HG02938 (cell line): ENCODE measurements around the gene BCL11B.

Source experiments
- ATAC-seq: cut with Tn5 transposase; IDR thresholded peaks from one replicate; pipeline ENCODE4 v1.9.1; 2021; ENCODE audit warnings: mild to moderate bottlenecking, moderate library complexity; ENCODE audit not compliant: unreplicated experiment

BCL11B gene

DNA sequence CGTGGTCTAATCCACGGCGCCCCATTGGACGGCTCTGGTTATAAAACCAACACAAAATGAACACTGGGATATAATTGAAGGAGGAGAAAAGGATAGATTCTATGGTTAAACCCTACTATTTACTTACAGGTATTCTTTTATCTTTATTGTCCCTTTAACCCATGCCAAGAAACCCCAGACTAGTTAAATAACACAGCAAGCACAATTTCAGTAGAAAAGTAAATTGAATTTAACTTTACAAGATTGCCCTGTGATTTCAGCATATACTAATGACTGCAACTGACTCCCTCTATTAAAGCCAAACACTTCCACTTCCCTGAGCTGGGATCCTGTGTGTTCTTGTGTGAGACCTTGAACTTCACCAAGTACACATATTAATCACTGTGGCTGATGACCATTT, 45.3 kb downstream of the BCL11B start:
- ATAC-seq: no peak

DNA sequence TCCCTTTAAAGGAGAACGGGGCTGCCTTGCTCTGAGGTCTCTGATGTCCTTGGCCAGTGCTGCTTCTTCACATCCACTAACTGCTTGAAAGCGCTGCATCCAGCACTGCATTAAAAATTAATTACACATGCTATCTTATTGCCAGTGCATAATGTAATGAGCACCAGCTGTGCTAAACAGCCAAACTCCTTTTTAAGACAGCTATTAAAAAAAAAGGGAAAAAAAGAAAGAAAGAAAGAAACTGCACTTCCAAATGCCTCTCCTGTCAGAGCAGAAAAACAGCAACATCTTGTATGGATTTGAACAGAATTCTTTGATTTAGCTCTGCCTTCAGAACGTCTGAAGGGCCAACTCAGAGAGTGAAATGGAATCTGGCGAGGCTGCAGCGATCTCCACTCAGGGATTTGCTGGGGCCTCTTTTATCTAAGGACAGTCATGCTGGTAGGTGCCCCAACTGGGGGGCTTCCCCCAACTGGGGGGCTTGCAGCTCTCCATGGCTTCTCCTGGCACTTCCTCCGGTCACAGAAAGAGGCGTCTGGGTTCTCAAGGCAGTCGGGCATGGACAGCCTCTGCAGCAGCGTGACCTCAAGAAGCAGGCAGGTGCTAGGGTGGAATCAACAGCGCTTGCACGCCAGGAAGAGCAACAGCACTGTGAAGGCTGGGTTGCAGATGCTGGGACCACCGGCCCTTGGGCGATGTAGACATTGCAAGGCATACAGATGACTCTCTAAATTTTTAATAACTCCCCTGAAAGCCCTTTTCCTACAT, 46.4 kb downstream of the BCL11B start:
- no peak for ATAC-seq

DNA sequence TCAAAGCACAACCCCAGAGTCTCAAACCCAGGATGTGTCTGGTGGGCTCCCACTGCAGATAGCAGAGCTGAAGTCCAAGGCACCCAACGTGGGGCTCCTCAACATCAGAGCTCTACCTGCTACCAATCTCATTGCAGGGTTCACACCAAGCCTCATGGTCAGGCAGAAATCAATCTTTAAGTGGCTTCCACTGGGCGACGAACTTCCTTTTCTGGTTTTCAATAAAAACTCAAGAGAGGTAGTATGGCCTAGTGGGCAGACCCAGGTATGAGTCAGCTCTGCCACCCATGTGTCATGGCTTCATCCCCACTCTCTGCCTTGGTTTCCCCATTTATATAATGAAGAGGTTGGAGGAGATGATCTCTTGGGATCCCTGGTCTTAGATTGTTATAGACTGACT, 47.0 kb downstream of the BCL11B start:
- no peak for ATAC-seq

DNA sequence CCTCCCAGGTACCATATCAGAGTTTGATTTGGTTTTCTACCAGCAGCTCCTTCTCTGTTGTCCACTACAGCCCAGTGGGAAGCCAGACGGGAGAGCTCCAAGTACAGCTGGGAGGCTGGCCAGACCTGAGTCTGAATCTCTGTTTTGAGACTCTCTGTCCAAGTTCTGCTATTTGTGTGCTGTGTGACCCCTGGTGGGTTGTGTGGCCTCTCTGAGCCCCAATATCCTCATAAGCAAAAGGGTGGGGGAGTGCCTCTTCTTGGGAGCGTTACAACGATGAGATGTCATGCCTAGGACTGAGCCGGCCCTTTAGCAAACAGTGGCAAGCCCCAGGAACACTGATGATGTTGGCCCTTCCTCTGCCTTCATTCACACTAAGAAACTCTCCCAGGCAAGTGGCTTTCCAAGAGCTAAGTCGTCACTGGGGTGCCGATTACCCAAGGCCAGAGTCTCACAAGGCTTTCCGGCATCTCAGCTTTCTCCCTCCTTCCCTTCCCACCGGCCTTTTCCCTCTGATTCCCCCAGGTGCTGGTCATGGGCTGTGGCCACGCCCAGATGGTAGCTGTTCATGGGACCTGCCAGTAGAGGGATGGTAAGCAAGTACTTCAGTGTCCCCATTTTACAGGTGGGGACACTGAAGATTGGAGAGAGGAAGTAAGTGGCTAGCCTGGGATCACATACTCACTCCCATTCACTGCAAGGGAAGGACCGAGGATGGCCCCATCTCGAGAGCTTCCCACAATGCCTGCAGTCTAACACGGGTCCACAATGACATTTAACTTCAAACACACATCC, 47.7 kb downstream of the BCL11B start:
- no peak for ATAC-seq

DNA sequence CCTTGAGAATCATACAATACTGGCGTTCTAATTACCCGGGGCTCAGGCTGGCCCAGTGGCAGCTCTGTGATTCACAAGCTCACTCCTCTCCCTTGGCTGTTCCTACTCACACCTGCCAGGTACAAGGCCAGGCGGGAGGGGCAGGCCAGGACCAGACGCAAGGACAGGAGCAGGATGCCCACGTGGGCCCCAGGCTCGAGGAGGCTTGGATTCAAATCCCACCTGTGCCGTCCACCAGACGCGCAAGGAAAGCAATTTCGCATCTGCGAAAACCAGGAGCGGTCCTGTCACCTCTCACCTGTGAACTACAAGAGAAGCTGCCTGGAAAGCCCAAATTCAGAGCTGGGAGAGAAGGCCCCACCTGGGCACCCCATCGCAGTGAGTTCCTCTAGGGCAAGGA, 50.6 kb downstream of the BCL11B start:
- ATAC-seq: no peak

DNA sequence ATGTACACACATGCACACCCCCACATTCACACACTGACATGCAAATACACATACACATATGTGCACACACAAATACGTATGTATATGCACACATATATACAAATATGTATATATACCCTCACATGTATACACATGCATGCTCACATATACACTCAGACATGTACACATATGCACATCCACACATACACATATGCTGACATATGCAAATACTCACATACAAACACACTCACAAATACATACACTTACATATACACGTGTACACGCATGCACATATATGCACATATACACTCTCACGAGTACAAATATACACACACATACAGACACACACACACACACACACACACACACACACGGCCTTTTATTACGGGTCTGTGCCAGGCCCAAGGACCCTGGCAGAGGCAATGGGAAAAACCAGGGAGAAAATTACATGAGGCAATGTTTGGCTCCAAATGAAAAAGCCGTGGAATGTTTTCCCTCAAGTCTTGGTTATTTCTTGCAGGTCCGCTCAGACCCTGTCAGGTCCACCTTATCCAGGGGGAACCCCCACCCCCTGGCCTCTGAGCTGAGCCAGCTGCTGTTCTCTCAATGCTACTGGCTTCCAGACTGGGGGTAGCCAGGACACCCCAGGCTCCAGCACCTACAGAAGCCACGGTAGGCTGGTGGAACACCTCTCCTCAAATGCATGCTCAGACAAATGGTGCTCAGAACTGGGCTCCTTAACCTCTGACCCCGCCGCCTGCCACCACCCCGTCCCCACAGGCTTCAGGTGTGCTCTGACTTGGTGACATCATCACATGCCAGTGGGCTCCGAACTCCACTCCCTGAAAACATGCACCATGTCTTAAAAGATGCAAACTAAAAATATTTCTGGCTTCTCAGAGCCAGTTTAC, 54.7 kb downstream of the BCL11B start:
- no peak for ATAC-seq

DNA sequence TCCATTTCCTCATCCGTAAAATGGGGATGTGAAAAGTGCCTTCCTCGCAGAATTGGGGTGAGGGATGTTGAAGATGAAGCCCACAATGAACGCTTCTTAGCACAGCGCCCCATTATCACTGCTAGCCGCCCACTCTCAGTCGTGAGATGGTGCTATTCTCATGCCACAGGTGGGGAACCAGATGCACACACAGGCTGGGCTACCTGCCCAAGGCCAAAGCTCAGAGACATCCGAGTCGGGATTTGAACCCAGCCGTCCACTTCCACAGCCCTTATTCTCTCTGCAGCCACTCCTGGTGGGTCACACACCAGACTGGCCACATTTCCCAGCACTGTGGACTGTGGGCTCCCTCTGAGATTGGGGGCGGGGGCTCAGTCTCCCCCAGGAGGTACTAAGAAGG, 55.8 kb downstream of the BCL11B start:
- ATAC-seq: no peak

DNA sequence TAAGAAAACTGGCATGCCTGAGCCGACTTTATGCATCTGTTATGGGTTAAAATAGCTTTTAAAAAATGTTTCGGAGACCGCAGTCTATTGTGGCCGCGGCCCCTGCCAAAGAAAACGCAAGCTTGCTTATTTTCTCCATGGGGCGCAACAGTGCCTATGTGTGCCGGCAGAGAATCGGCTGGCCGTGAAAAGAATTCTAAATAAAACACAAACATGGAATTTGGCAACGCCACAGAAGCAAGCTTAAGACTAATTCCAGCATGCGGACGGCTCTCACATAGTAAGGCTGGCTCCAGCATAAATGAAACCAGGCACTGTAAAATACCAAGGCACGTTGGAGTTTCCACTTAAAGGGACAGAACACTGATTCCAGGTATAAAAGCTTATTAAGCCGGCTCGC, 56.7 kb downstream of the BCL11B start:
- no peak for ATAC-seq

DNA sequence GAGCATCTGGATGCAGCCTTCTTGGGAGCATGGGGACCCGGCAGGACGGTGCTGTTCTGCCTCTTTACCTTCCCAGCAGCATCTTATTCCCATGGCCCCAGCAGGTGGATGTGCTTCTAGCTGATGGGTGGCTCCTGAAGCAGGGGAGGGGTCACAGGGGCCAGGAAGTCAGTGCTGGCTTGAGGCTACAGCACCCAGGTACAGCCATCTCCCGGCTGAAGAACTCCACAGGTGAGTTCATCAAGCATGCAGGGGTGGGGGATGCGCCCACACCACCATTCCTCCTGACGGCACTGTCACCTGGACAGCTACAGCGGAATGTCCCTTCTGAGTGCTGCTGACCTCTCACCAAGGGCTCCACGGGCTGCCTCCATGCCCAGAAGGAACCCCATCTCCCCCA, 57.3 kb downstream of the BCL11B start:
- ATAC-seq: no peak

DNA sequence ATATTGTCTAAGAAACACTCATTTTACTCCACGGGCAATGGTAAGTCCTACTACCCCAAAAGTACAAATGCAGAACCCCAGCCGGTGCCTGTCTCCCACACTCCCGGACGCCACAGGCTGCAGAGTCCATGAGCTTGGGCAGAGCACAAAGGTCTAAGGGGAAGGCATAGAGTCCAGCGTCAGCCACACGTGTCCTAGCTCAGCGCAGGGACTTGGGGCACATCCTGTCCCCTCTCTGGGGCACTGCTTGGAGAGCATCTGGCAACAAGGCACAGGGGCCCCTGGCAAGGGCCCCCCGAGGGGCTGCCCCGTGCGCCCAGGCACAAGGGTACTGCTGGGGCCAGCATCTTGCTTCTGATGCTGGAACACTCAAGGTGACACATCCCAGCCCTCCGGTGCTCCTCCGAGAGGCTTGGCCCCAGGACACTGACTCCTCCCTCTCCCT, 58.4 kb downstream of the BCL11B start:
- no peak for ATAC-seq

DNA sequence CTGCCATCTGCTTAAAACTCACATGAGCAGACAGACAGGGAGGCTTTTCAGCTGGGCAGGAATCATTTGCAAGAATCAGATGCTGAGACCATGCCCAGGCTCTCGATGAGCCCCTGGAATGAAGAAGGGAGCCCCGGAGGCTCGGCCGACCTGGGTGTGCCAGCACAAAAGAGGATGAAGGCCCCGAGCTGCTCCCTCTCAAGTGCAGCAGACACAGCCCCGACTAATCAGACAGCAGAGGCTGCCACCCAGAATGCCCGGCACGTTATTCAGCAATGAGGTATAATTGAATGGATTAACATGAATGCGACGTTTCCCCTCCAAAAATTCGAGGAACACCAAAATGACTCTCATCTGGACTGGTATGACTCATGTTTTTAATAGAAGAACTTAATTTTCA, 58.9 kb downstream of the BCL11B start:
- no peak for ATAC-seq

DNA sequence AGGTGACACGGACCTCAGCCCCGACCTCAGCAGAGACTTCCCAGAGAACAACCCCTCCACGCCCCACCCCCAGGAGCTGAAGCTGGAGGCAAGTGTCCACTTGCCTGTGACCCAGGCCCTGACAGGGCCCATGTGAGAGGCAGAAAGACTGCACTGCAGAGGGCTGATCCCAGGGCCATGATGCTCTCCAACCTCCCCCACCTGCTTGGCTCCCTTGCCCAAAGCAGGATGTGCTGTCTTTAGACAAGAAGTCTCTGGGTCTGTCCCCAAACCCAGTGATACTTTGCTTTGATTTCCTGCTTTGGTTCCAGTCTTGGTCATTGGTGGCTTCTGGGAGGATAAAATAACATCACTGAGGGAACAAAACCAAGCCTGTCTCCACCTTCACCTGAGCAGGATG, 59.4 kb downstream of the BCL11B start:
- no peak for ATAC-seq

DNA sequence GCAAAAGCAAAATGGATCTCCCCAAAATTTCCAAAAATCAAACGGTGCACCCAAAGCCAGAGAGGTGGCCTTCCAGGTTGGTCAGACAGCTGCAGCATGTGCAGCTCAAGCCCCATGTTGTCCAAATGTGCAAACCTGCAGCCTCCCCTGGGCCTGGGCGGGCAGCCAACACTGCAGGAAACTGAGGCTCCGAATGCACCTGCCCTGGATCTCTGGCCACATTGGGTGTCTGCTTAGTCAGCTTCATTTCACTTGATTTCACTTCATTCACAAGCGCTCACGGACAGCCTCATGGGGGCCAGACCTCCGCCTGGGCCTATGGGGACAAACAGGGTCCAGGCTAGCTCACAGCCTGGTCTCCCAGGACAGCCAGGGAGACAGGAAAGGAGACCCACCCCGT, 59.8 kb downstream of the BCL11B start:
- no peak for ATAC-seq

DNA sequence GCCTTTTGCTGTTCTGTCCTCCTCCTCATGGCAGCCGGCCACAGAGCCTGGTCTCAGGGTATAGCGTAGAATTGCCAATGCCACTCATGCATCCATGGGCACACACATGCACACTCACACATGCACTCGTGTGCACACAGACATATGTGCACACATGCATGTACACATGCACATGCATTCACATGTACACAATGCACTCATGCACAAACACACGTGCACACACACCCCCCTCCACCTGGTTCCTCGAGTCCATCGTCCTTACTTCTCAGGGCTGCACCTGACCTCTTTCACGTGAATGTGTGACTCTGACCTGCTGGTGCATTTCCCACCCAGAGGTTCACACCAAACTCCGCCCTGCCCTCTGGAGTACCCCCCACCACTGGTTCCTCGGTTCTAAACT, 60.6 kb downstream of the BCL11B start:
- no peak for ATAC-seq

DNA sequence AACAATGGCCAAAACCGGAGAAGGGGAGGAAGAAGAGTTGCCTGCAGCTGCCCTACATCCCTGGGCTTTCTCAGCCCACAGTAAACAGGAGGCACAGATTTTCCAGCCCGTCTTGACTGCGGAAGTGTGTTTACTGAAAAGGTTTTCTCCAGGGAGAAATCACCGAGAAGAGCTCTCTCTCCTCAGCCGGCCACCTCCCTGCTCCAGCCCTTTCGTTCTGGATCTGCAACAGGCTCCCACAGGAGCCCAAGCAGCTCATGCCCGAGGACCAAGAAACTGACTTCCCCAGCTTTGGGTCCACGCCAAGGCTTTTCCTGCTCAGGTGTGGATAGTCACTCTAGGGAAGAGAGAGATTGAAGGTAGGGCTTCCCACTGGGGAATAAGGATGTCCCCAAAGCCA, 61.7 kb downstream of the BCL11B start:
- no peak for ATAC-seq

DNA sequence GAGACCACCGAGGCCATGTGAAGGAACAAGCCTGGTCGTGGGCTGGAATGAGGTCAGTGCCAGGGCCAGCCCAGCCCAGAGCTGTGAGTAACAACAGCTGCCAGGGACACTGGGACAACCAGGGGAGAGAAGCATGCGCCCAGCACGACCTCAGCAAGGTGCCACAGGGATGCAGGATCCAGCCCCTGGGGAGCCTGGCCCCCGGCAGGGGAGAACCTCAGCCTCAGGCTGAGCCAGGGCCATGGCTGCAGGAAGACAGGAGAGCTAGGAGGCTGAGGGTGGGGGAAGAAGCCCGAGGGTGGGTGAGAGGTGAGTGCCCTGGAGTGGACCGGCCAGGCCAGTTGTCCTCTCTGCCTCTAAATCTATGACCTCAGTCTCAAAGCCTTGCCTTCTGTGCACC, 62.6 kb downstream of the BCL11B start:
- ATAC-seq: no peak

DNA sequence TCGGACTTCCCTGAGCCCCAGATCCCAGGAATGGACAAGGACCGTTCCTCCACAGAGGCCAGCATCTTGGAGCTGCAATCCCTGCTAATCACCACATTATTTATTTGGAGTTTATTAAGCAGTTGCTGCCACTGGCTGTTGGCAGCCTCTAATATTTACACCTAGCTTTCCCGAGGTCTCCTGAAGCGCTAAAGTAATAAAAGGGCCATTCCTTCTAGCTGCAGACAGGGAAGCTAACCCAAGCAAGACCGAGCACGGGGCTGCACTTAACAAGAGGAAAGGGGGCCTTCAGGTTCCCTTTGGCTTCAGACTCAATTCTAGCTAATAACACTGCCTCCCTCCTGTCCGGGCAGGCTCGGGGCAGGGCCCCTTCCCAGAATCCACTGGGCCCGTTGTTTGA, 63.7 kb downstream of the BCL11B start:
- ATAC-seq: no peak

DNA sequence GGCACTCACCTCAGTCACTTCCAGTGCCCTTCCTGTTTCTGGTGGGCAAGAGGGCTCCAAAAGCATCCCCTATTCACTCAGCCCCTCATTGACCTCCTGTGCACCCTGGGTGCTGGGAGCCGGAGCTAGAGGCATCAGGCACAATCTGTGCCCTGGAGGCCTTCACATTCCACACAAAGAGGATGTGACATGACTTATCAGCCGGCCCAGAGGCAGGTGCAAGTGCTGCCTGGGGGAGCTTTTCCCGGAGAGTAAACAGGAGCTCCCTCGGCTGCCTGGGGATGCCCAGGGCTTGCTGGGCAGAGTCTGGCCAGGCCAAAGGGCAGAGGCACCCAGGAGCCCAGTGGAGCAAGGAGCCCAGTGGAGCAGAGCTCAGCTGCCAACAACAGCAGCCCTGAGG, 64.5 kb downstream of the BCL11B start:
- ATAC-seq: no peak

DNA sequence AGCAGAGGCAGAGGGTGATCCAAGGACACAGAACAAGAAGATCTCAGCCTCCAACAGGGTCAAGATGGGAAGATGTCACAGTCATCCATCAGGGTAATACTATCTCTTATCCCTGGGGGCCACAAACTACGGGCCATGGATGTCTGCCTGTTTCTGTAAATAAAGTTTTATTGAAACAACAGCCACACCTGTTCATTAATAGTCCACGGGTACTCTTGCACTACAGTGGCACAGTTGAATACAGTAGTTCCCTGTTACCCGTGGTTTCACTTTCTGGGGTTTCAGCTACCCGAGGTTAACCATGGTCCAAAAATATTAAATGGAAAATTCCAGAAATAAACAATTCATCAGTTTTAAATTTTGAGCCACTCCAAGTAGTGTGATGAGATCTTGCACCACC, 65.9 kb downstream of the BCL11B start:
- no peak for ATAC-seq

DNA sequence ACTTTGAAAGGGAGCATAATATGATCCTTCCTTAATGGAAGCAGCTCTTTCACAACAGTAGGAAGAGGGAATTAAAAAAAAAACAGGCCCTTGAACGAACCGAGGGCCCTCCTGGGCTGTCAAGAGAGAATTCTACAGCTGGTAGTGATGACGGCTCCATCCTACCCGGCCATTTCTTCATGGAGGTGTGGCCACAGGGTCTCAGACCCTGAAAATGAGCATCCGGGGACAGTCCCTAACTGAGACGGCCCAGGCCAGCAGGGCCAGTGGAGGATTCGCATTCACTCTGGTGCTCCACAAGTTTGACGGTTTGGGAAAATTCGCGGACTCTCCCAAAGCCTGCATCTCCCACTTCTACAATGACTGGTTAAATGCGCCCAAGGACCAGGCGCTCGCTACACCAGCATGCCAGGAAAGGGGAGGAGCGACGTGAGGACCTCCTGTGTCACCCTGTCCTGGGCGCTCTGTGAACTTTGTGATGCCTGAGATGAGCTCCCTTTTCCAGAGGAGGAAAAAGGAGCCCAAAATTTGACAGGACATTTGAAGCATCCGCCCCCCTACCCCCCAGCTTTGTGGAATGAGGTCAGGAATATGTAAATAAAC, 66.8 kb downstream of the BCL11B start:
- ATAC-seq: no peak

DNA sequence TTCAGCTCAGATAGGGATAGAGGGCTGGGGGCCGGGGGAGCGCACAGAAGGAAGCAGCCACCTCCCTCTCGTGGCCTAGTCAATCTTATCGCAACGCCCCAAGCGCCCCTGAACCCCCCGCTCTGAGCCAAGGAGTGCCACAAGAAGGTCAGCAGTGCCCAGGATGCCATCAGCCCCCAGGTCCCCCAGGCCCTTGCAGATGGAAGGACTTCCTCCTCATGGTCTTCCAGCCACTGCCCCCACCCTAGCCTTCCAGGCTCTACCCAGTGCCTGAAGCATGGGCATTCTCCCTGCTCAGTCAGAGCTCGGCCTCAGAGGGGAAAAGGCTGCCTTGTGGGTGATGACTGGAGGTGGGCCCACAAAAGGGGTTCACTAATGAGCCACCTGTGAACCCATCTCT, 68.2 kb downstream of the BCL11B start:
- no peak for ATAC-seq
